Testis (tissue), 3 donors: ENCODE measurements around the gene CRYL1. TPM values are rescaled to one million over a fixed set of nuclear protein-coding genes. Genes with fewer than 3 reads are reported as not detected.
A peak's percentile ranks its signal among the peaks of the same experiment; 100 is the strongest.

Experiments
- DNase-seq: peaks from one replicate; pipeline ENCODE4 v3.0.0-alpha.2; 2019
- H3K27ac ChIP-seq, 2 donors: fragments of 200-600 bp; sonication (generic); one replicate each; pipeline ENCODE4 v1.5.1; 2019
- H3K27me3 ChIP-seq: fragments of 200-600 bp; sonication (generic); one replicate; pipeline ENCODE4 v1.5.1; 2019
- H3K36me3 ChIP-seq: fragments of 200-600 bp; sonication (generic); one replicate; pipeline ENCODE4 v1.5.1; 2017; ENCODE audit warnings: low read depth; ENCODE audit errors: missing control alignments
- H3K4me1 ChIP-seq: fragments of 200-600 bp; sonication (generic); one replicate; pipeline ENCODE4 v1.5.1; 2019
- H3K4me3 ChIP-seq, 2 donors: fragments of 200-600 bp; sonication (generic); one replicate each; pipeline ENCODE4 v1.5.1; 2017 to 2019
- H3K9me3 ChIP-seq: fragments of 200-600 bp; sonication (generic); one replicate; pipeline ENCODE4 v1.5.1; 2017
- CTCF ChIP-seq, 3 experiments: fragments of 450-650 bp in 2 of 3; fragments of 200-600 bp in 1 of 3; sonication (generic) in 1 of 3; IDR thresholded peaks; one replicate each; pipeline ENCODE4 v1.5.1; 2016 to 2019; ENCODE audit warnings: antibody characterized with exemption in 3 of 3, mild to moderate bottlenecking in 2 of 3, moderate library complexity in 1 of 3
- POLR2A ChIP-seq: fragments of 450-650 bp; IDR thresholded peaks from one replicate; pipeline ENCODE4 v1.6.1; 2017; ENCODE audit warnings: antibody characterized with exemption, mild to moderate bottlenecking, moderate library complexity
- WGBS, 2 donors: methylation state at CpG; one replicate each; pipeline ENCODE4 v1.1.5; 2018; 5-methylcytosine and 5-hydroxymethylcytosine counted together
- intact Hi-C: fragments of 100-400 bp; cut with DNase I; formaldehyde crosslinking; loops from one replicate; pipeline ENCODE4 v1.15.1; 2023; ENCODE audit warnings: low total_unique reads
- polyA plus RNA-seq: library from polyadenylated mRNA; stranded (reverse); fragments of 350-450 nt; fragmentation: Illumina TruSeq; extraction: RNeasy Lipid Tissue Mini Kit (QIAGEN cat#74804); gene quantifications from one replicate; pipeline ENCODE4 v1.2.3, GENCODE V29; 2014; ENCODE audit warnings: low read depth, low replicate concordance; ENCODE audit not compliant: insufficient read depth
- total RNA-seq, 2 donors: library from RNA; depleted of rRNA; stranded (reverse); fragments of >200 nt; gene quantifications; one replicate each; pipeline ENCODE4 v1.2.3, GENCODE V29; 2016

CRYL1 gene
- total and polyA plus RNA-seq, 3 donors from 2014 or later, result 8.0 to 16.8 (median 16.8) TPM

GRCh38 chr13:20394506-20394905 is 131.2 kb downstream of the CRYL1 start:
- Histone ChIP-seq H3K9me3 (no peaks in the 10 kb centered on the region), H3K27ac (no peak overlapping the region), H3K27me3 (no peaks in the 10 kb centered on the region), H3K4me1 (no peaks in the 10 kb centered on the region), H3K4me3 (no peak overlapping the region), H3K36me3 (no peaks in the 10 kb centered on the region)
- intact Hi-C loops, result no loop called here
- TF ChIP-seq POLR2A (no peak), CTCF (IDR thresholded peaks at IDR 0.05) (no peak)
- 25 to 65% methylated on average over 29 to 30 of the region's 30 CpGs for WGBS, 2 donors
- no peak for DNase-seq

- Histone ChIP-seq H3K4me1 (no peaks in the 10 kb centered on the region), H3K4me3 (no peak overlapping the region), H3K36me3 (no peaks in the 10 kb centered on the region), H3K9me3 (no peaks in the 10 kb centered on the region), H3K27me3 (no peaks in the 10 kb centered on the region), H3K27ac (no peak overlapping the region)
- no peak for TF ChIP-seq CTCF (IDR thresholded peaks at IDR 0.05)
- TF ChIP-seq POLR2A, result no peak
- intact Hi-C loops, result no loop called here
- 59 to 60% methylated on average over 8 of the region's 8 CpGs for WGBS, 2 donors
- no peak for DNase-seq
Measured at GRCh38 chr13:20394169-20394501, 131.5 kb downstream of the CRYL1 start.

GRCh38 chr13:20393273-20394168 is 132.1 kb downstream of the CRYL1 start:
- Histone ChIP-seq H3K27ac (no peak overlapping the region), H3K4me3 (no peak overlapping the region), H3K4me1 (no peaks in the 10 kb centered on the region), H3K36me3 (no peaks in the 10 kb centered on the region), H3K9me3 (no peaks in the 10 kb centered on the region), H3K27me3 (no peaks in the 10 kb centered on the region)
- DNase-seq, result no peak
- TF ChIP-seq POLR2A, result no peak
- TF ChIP-seq CTCF (IDR thresholded peaks at IDR 0.05), result no peak
- intact Hi-C loops, result no loop called here
- WGBS, 2 donors, result 78 to 82% methylated on average over 10 of the region's 10 CpGs

- TF ChIP-seq CTCF (IDR thresholded peaks at IDR 0.05), result no peak
- TF ChIP-seq POLR2A, result no peak
- H3K27ac ChIP-seq, result no peak overlapping the region
- WGBS, 2 donors, result 63 to 80% methylated on average over 4 of the region's 4 CpGs
- no peaks in the 10 kb centered on the region for H3K27me3 ChIP-seq
- DNase-seq, result no peak
- H3K36me3 ChIP-seq, result no peaks in the 10 kb centered on the region
- no peaks in the 10 kb centered on the region for H3K4me1 ChIP-seq
- intact Hi-C loops, result no loop called here
- H3K4me3 ChIP-seq, result peak overlapping the region in 1 of 2 donors; percentile 36
- no peaks in the 10 kb centered on the region for H3K9me3 ChIP-seq
Measured at GRCh38 chr13:20392530-20392929, 133.1 kb downstream of the CRYL1 start.
